Measurements from ENCODE around the gene ARHGAP18.

Gene ARHGAP18

DNA sequence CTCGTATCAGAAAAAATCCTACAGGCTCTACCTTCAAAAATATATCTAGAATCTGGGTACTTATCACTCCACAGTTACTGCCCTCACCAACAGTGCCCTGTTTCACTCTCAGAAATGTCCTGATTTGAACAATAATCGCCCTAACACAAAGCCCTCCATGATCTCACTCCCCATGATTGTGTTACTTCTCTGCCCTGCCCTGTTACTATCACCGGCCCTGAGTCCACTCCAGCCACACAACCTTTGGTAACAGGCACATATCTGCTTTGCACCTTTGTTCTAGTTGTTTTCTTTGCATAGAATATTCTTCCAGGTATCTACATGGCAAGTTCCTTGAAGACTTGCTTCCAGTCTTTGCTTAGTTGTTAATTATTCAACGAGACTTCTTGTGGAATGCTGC, 142.0 kb downstream of the ARHGAP18 start:
- Mint-ChIP-seq H3K36me3 (ENCODE audit: low read depth) (peaks cover 9% of the 10 kb centered on the region), H3K27me3 (ENCODE audit: low read depth, poor library complexity) (peaks cover 4% of the 10 kb centered on the region), H3K9me3 (peaks cover 26% of the 10 kb centered on the region), H3K4me1 (no peaks in the 10 kb centered on the region), H3K4me3 (no peak overlapping the region), H3K27ac (no peak overlapping the region)
- TF ChIP-seq, protein P1, sequence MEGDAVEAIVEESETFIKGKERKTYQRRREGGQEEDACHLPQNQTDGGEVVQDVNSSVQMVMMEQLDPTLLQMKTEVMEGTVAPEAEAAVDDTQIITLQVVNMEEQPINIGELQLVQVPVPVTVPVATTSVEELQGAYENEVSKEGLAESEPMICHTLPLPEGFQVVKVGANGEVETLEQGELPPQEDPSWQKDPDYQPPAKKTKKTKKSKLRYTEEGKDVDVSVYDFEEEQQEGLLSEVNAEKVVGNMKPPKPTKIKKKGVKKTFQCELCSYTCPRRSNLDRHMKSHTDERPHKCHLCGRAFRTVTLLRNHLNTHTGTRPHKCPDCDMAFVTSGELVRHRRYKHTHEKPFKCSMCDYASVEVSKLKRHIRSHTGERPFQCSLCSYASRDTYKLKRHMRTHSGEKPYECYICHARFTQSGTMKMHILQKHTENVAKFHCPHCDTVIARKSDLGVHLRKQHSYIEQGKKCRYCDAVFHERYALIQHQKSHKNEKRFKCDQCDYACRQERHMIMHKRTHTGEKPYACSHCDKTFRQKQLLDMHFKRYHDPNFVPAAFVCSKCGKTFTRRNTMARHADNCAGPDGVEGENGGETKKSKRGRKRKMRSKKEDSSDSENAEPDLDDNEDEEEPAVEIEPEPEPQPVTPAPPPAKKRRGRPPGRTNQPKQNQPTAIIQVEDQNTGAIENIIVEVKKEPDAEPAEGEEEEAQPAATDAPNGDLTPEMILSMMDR (IDR thresholded peaks at IDR 0.05): no peak
- no peak for DNase-seq

DNA sequence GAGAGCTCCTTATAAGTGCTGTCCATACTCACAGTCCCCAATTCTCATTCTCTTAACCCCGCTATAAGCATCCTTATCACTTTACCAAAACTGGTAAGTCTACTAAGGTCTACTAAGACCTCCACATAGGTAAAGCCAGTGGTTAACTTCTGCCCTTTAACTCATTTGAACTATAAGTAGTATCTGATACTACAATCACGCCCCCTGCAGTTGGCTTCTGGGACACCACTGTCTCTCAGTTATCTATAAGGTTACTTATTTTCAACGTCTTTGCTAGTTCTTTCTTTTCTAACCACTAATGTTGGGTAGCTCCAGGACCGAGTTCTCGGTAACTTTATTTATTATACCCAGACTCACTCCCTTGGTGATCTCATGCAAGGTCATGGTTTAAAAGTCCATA, 142.6 kb downstream of the ARHGAP18 start:
- no peaks in the 10 kb centered on the region for H3K4me1 Mint-ChIP-seq
- H3K36me3 Mint-ChIP-seq (ENCODE audit: low read depth): peaks cover 9% of the 10 kb centered on the region
- peaks cover 22% of the 10 kb centered on the region for H3K9me3 Mint-ChIP-seq
- no peak overlapping the region for H3K4me3 Mint-ChIP-seq
- peak; percentile 12 for DNase-seq
- H3K27me3 Mint-ChIP-seq (ENCODE audit: low read depth, poor library complexity): peaks cover 4% of the 10 kb centered on the region
- no peak overlapping the region for H3K27ac Mint-ChIP-seq
- TF ChIP-seq, protein P1 (IDR thresholded peaks at IDR 0.05): peak; percentile 36

DNA sequence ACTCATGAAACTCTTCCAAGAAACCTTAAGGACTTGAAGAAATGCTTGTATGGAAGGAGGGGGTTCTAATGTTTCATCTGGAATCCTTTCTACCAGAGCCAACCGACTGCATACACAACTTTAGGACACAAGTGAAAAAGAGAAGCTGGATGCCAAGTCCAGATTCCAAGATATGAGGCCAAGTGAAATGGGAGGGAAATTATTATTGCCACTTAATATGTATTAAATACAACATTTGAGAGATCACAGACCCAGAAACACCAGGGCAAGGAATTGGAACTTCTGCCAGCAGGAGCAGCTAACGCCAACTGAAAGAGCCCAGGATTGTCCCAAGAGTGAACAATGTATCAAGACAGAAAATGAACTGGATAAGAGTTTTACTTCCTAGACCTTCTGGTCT, 144.2 kb downstream of the ARHGAP18 start:
- Mint-ChIP-seq H3K27me3 (ENCODE audit: low read depth, poor library complexity) (peaks cover 4% of the 10 kb centered on the region), H3K4me3 (no peak overlapping the region), H3K36me3 (ENCODE audit: low read depth) (peaks cover 9% of the 10 kb centered on the region), H3K9me3 (peaks cover 8% of the 10 kb centered on the region), H3K27ac (no peak overlapping the region), H3K4me1 (no peaks in the 10 kb centered on the region)
- TF ChIP-seq, protein P1 (IDR thresholded peaks at IDR 0.05): no peak
- no peak for DNase-seq

DNA sequence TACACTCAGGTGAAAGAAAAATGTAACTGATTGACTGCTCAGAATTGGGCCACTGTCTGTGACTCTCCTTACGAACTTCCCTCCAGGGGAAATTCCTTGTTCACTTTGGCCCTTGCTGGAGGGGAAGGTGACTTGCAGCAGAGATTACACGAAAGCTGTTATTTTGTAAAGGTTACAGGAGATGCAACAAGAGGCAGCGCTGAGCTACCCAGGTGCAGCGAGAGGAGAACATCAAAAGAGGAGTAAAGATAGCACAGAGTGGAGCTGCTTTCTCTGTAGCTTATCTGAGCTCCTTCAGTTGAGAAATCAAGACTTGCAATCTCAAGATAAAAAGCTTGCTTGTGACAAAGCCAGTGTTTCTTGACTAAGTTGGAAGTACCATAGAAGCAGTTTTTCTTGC, 144.6 kb downstream of the ARHGAP18 start:
- Mint-ChIP-seq H3K4me1 (no peaks in the 10 kb centered on the region), H3K4me3 (no peak overlapping the region), H3K27ac (no peak overlapping the region), H3K9me3 (peaks cover 5% of the 10 kb centered on the region), H3K27me3 (ENCODE audit: low read depth, poor library complexity) (peaks cover under 1% of the 10 kb centered on the region), H3K36me3 (ENCODE audit: low read depth) (peaks cover 7% of the 10 kb centered on the region)
- TF ChIP-seq, protein P1 (IDR thresholded peaks at IDR 0.05): no peak
- no peak for DNase-seq

DNA sequence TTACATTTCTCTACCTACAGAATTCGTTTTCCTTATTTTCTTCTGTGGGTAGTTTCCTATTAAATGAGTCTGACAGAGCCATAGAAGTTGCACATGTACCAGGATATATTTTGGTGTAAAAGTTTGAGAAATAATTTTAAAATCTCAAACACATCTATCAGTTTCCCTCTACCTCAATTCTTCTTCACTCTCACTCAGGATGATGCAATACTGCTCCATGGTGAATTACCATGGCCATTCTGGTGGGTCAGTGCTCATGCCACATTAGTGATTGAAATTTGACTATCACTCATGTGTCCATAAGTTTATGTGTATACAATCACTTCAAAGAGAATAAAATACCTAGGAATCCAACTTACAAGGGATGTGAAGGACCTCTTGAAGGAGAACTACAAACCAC, 151.7 kb downstream of the ARHGAP18 start:
- Mint-ChIP-seq H3K27ac (no peak overlapping the region), H3K27me3 (ENCODE audit: low read depth, poor library complexity) (peaks cover 3% of the 10 kb centered on the region), H3K36me3 (ENCODE audit: low read depth) (no peaks in the 10 kb centered on the region), H3K4me3 (no peak overlapping the region), H3K4me1 (no peaks in the 10 kb centered on the region), H3K9me3 (no peaks in the 10 kb centered on the region)
- no peak for DNase-seq
- TF ChIP-seq, protein P1 (IDR thresholded peaks at IDR 0.05): no peak

DNA sequence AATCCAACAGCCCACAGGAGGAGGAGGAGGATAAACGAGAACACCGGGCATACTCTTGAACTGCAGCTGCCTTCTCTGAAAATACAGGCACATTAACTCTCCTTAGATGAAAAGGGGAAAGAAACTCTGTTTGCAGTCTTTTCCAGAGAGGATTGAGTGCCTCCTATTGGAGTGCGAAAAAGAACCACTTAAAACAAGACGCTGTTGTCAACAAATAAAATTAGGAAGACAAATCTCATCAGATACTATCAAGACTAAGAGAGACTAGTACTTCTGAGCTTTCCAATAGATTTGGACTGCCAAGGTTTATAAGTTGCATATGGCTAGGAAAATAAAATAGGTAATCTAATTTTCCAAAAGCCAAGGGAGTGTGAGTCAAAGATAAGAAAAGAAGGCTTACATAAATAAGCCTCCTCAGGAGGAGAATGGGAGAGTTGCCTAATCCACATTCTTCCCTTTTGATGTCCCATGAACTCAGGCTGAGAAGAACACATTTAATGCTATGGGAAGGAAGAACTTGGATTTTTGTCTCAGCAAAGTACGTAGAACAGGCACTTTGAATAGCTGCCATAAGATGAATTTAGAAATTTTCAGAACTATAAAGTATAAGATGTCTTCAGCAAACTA, 154.7 kb downstream of the ARHGAP18 start:
- no peak overlapping the region for H3K4me3 Mint-ChIP-seq

More for the DNA sequence above, 154.7 kb downstream of the ARHGAP18 start:
- Mint-ChIP-seq H3K9me3 (no peaks in the 10 kb centered on the region), H3K4me1 (no peaks in the 10 kb centered on the region), H3K27ac (no peak overlapping the region), H3K27me3 (ENCODE audit: low read depth, poor library complexity) (peaks cover 3% of the 10 kb centered on the region), H3K36me3 (ENCODE audit: low read depth) (no peaks in the 10 kb centered on the region)
- no peak for DNase-seq
- TF ChIP-seq, protein P1 (IDR thresholded peaks at IDR 0.05): no peak
